Stimulated activated CD4-positive, alpha-beta T cell treated with anti-CD3 and anti-CD28 coated beads, TNF-alpha, amount 100 ng/mL, for 4 hours (primary cell): Measurements from ENCODE around the gene ACTR6.
"Not testable (repeated sequence)": the region's sequence is repeated elsewhere in the genome, so short reads cannot be mapped to it uniquely, and the experiment has no call there.

Source experiments
- DNase-seq, 3 experiments: peaks; one replicate each; pipeline ENCODE4 v3.0.0-alpha.2; 2020; ENCODE audit warnings: low read depth in 3 of 3

The ACTR6 gene

GRCh38 chr12:100184549-100185145 is 16.0 kb upstream of the ACTR6 start:
- no peak for DNase-seq

GRCh38 chr12:100185361-100185894 is 15.2 kb upstream of the ACTR6 start:
- DNase-seq: no peak

GRCh38 chr12:100186071-100186470 is 14.5 kb upstream of the ACTR6 start:
- no peak for DNase-seq

GRCh38 chr12:100187068-100187467 is 13.5 kb upstream of the ACTR6 start:
- no peak for DNase-seq

GRCh38 chr12:100187857-100188519 is 12.6 kb upstream of the ACTR6 start:
- DNase-seq: no peak

- not testable (repeated sequence) for DNase-seq
Measured at GRCh38 chr12:100188888-100189635, 11.6 kb upstream of the ACTR6 start.

- no peak for DNase-seq
Measured at GRCh38 chr12:100189636-100190394, 10.8 kb upstream of the ACTR6 start.

- DNase-seq: no peak
Measured at GRCh38 chr12:100193085-100193484, 7.5 kb upstream of the ACTR6 start.

- no peak for DNase-seq
Measured at GRCh38 chr12:100197486-100197885, 3.1 kb upstream of the ACTR6 start.

GRCh38 chr12:100199023-100199346 is 1.6 kb upstream of the ACTR6 start:
- DNase-seq: no peak

- DNase-seq: peak; percentile 40 to 47 (median 44)
Measured at GRCh38 chr12:100199347-100200149, 1.1 kb upstream of the ACTR6 start.

- no peak for DNase-seq
Measured at GRCh38 chr12:100201604-100202423, 1.2 kb downstream of the ACTR6 start.

GRCh38 chr12:100207311-100207710 is 6.7 kb downstream of the ACTR6 start:
- DNase-seq: no peak

- DNase-seq: no peak
Measured at GRCh38 chr12:100208834-100209233, 8.2 kb downstream of the ACTR6 start.

- no peak for DNase-seq
Measured at GRCh38 chr12:100211698-100212097, 11.1 kb downstream of the ACTR6 start.

- DNase-seq: no peak
Measured at GRCh38 chr12:100213016-100213891, 12.6 kb downstream of the ACTR6 start.

GRCh38 chr12:100214518-100214917 is 13.9 kb downstream of the ACTR6 start:
- no peak for DNase-seq

- no peak for DNase-seq
Measured at GRCh38 chr12:100215209-100215608, 14.6 kb downstream of the ACTR6 start.

GRCh38 chr12:100216337-100216736 is 15.7 kb downstream of the ACTR6 start:
- DNase-seq: no peak
